HG02943 (cell line): ENCODE results near the gene CTU2.

Experiments
- ATAC-seq: cut with Tn5 transposase; IDR thresholded peaks from one replicate; pipeline ENCODE4 v1.9.1; 2021; ENCODE audit warnings: mild to moderate bottlenecking, low read depth, moderate library complexity; ENCODE audit not compliant: unreplicated experiment

The CTU2 gene

GRCh38 chr16:88713054-88713453 lies 6.8 kb downstream of the CTU2 start:
- no peak for ATAC-seq

GRCh38 chr16:88713568-88714419 lies 7.5 kb downstream of the CTU2 start:
- no peak for ATAC-seq

- no peak for ATAC-seq
Observed at GRCh38 chr16:88714420-88715302, 8.4 kb downstream of the CTU2 start.

- no peak for ATAC-seq
Observed at GRCh38 chr16:88715312-88716190, 9.2 kb downstream of the CTU2 start.

GRCh38 chr16:88716201-88716600 lies 9.9 kb downstream of the CTU2 start:
- no peak for ATAC-seq

- ATAC-seq = no peak
Observed at GRCh38 chr16:88716601-88717001, 10.3 kb downstream of the CTU2 start.

GRCh38 chr16:88718178-88718577 lies 11.9 kb downstream of the CTU2 start:
- ATAC-seq = no peak

- no peak for ATAC-seq
Observed at GRCh38 chr16:88719267-88719932, 13.1 kb downstream of the CTU2 start.

GRCh38 chr16:88719933-88720296 lies 13.6 kb downstream of the CTU2 start:
- ATAC-seq = no peak

GRCh38 chr16:88720396-88720970 lies 14.2 kb downstream of the CTU2 start:
- no peak for ATAC-seq

GRCh38 chr16:88721236-88721635 lies 14.9 kb downstream of the CTU2 start:
- ATAC-seq = no peak

GRCh38 chr16:88721815-88722755 lies 15.8 kb downstream of the CTU2 start:
- ATAC-seq = no peak

- no peak for ATAC-seq
Observed at GRCh38 chr16:88722784-88723506, 16.6 kb downstream of the CTU2 start.

- no peak for ATAC-seq
Observed at GRCh38 chr16:88723507-88723887, 17.2 kb downstream of the CTU2 start.

- no peak for ATAC-seq
Observed at GRCh38 chr16:88723911-88724310, 17.6 kb downstream of the CTU2 start.

GRCh38 chr16:88724855-88725555 lies 18.7 kb downstream of the CTU2 start:
- ATAC-seq = no peak

GRCh38 chr16:88725609-88726407 lies 19.5 kb downstream of the CTU2 start:
- no peak for ATAC-seq
